ENCODE measurements around the gene SLC6A1. TPM values are rescaled to one million over a fixed set of nuclear protein-coding genes. Genes with fewer than 3 reads are reported as not detected.
"Not testable (repeated sequence)": the region's sequence is repeated elsewhere in the genome, so short reads cannot be mapped to it uniquely, and the experiment has no call there.

SLC6A1 gene
- total RNA-seq, 1 experiment from 2014 or later, result not detected

DNA sequence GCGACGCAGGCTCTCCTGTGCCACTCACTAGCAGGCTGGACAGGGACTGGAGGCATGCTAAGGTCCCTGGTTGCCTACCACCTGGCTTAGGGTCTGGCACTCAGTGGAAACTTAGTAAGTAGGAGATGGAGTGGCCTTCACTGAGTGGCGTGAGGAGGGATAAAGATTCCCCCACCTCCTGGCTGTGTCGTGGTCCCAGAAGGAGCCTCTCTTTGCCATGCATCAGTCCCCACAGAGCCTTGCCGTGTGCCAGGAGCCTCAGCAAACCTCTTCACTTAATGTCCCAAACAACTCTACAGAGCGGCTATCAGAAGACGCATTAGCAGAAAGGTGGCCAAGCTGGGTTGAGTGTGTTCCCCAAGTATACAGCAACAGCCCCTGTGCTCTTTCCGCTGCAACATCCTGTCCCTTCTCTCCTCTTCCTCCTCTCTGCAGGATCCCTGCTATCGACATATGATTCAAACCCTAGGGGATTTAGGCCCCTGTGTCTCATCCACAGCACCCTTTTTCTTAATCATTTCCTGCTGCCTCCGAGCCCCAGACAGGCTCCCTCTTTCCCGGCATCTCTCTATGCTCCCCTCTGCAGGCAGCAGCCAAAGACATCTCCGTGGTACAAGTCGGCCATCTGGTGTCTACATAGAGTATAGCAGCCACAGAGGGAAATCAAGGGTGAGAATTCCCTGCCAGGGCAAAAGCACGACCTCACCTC lies 66.7 kb downstream of the SLC6A1 start:
- peaks cover 9% of the 10 kb centered on the region for H3K4me1 ChIP-seq (ENCODE audit: insufficient read depth, low read length, poor library complexity, severe bottlenecking)

DNA sequence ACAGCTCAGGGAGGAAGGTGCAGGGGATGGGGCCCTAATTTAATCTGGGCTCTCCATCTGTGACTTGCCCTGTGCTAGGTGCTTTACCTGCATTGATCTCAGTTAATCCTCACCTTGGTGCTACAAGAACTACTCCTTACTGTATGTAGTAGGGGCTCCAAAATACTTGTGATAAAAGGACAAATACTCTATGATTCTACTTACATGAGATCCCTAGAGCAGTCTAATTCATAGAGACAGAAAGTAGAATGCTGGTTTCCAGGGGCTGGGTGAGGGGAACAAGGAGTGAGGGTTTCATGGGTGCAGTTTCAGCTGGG lies 67.2 kb downstream of the SLC6A1 start:
- BruUV-seq (replicated peaks), result no TSS peak
- Histone ChIP-seq H3K4me1 (ENCODE audit: insufficient read depth, low read length, poor library complexity, severe bottlenecking) (peaks cover 9% of the 10 kb centered on the region), H3K9me3 (ENCODE audit: low read depth, low read length, poor library complexity, severe bottlenecking) (peaks cover 4% of the 10 kb centered on the region), H3K36me3 (ENCODE audit: insufficient read depth, low read length, poor library complexity, severe bottlenecking) (no peaks in the 10 kb centered on the region), H3K4me3 (ENCODE audit: low read depth, low read length, poor library complexity, severe bottlenecking) (no peak overlapping the region), H3K27me3 (replicated peaks; ENCODE audit: insufficient read depth, low read depth, low read length, poor library complexity) (no peaks in the 10 kb centered on the region), H3K27ac (ENCODE audit: low read depth, low read length, poor library complexity, severe bottlenecking) (no peak overlapping the region)
- intact Hi-C loops (cut with micrococcal nuclease; ENCODE audit: unreplicated experiment), result loop anchor here (1.0 to 5.0 kb wide), 6 partner anchors 109 to 593 kb away; no protein-coding TSS in a partner anchor
- no peak for TF ChIP-seq EZH2 (IDR thresholded peaks at IDR 0.05; ENCODE audit: borderline replicate concordance, low read depth, low read length, poor library complexity, severe bottlenecking)
- TF ChIP-seq, protein P1, sequence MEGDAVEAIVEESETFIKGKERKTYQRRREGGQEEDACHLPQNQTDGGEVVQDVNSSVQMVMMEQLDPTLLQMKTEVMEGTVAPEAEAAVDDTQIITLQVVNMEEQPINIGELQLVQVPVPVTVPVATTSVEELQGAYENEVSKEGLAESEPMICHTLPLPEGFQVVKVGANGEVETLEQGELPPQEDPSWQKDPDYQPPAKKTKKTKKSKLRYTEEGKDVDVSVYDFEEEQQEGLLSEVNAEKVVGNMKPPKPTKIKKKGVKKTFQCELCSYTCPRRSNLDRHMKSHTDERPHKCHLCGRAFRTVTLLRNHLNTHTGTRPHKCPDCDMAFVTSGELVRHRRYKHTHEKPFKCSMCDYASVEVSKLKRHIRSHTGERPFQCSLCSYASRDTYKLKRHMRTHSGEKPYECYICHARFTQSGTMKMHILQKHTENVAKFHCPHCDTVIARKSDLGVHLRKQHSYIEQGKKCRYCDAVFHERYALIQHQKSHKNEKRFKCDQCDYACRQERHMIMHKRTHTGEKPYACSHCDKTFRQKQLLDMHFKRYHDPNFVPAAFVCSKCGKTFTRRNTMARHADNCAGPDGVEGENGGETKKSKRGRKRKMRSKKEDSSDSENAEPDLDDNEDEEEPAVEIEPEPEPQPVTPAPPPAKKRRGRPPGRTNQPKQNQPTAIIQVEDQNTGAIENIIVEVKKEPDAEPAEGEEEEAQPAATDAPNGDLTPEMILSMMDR (conservative IDR thresholded peaks at IDR 0.05; ENCODE audit: low read depth, low read length), result peak; percentile 10; the same call in 1 of the 2 replicates
- POLR2A ChIA-PET (ENCODE audit: low non-redundant PET), result no interaction called here
- no peak for DNase-seq (ENCODE audit: low spot score)
- CTCF ChIA-PET, result interaction anchor here (0.5 to 2.5 kb wide), 7 partner anchors 8 to 301 kb away, joined by 3 to 15 read pairs (median 6); no protein-coding TSS in a partner anchor

More for the DNA sequence above, 66.7 kb downstream of the SLC6A1 start:
- no peak overlapping the region for H3K27ac ChIP-seq (ENCODE audit: low read depth, low read length, poor library complexity, severe bottlenecking)
- no peaks in the 10 kb centered on the region for H3K36me3 ChIP-seq (ENCODE audit: insufficient read depth, low read length, poor library complexity, severe bottlenecking)
- POLR2A ChIA-PET (ENCODE audit: low non-redundant PET), result no interaction called here
- H3K9me3 ChIP-seq (ENCODE audit: low read depth, low read length, poor library complexity, severe bottlenecking), result no peaks in the 10 kb centered on the region
- H3K27me3 ChIP-seq (replicated peaks; ENCODE audit: insufficient read depth, low read depth, low read length, poor library complexity), result no peaks in the 10 kb centered on the region
- TF ChIP-seq EZH2 (IDR thresholded peaks at IDR 0.05; ENCODE audit: borderline replicate concordance, low read depth, low read length, poor library complexity, severe bottlenecking), result no peak
- TF ChIP-seq, protein P1 (conservative IDR thresholded peaks at IDR 0.05; ENCODE audit: low read depth, low read length), result peak; percentile 88
- intact Hi-C loops (cut with micrococcal nuclease; ENCODE audit: unreplicated experiment), result loop anchor here (1.0 to 5.0 kb wide), 4 partner anchors 109 to 301 kb away; no protein-coding TSS in a partner anchor
- CTCF ChIA-PET, result interaction anchor here (0.5 to 2.5 kb wide), 6 partner anchors 37 to 301 kb away, joined by 4 to 15 read pairs (median 6); no protein-coding TSS in a partner anchor
- peak; percentile 91 for DNase-seq (ENCODE audit: low spot score)
- no peak overlapping the region for H3K4me3 ChIP-seq (ENCODE audit: low read depth, low read length, poor library complexity, severe bottlenecking)
- no TSS peak for BruUV-seq (replicated peaks)

DNA sequence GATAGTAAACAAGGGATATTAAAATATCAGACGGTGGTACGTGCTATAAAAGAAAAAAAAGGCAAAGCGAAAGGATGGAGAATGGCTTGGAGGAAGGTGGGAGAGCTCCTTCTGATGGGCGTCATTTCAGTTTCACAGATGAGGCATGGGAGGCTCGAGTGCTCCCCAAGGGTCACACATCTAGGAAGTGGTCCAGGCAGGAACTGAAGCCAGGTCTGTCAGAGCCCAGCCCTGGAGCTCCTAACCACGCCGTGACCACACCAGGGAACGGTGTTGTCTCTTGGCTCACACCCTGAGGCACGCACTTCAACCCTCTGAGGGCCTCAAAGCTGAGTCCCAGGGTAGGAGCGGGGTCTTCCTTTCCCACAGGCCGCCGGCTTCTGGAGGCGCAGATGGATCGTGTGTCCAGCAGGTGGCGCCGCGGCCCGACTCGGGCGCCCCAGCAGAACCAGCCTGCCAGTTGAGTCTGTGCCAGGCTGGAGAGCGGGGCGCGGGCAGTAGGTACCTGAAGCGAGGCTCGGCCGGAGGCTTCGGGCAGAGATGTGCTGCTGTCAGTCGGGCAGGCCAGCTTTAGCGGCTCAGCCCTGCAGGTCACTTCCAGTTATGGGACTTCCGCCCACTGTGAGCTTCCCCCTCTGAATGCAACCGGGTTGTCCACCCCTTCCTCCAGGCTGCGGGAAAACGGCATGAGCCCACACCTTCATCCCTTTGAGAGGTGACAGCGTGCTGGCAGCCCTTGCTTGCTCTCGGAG lies 68.1 kb downstream of the SLC6A1 start:
- Histone ChIP-seq H3K27ac (ENCODE audit: low read depth, low read length, poor library complexity, severe bottlenecking) (no peak overlapping the region), H3K4me1 (ENCODE audit: insufficient read depth, low read length, poor library complexity, severe bottlenecking) (peaks cover 9% of the 10 kb centered on the region), H3K36me3 (ENCODE audit: insufficient read depth, low read length, poor library complexity, severe bottlenecking) (no peaks in the 10 kb centered on the region), H3K27me3 (replicated peaks; ENCODE audit: insufficient read depth, low read depth, low read length, poor library complexity) (no peaks in the 10 kb centered on the region), H3K4me3 (ENCODE audit: low read depth, low read length, poor library complexity, severe bottlenecking) (peak overlapping the region; percentile 15), H3K9me3 (ENCODE audit: low read depth, low read length, poor library complexity, severe bottlenecking) (peaks cover 4% of the 10 kb centered on the region)
- POLR2A ChIA-PET (ENCODE audit: low non-redundant PET), result no interaction called here
- CTCF ChIA-PET, result interaction anchor here (0.5 to 2.5 kb wide), 8 partner anchors 8 to 302 kb away, joined by 3 to 15 read pairs (median 5); no protein-coding TSS in a partner anchor
- peak; percentile 79 for DNase-seq (ENCODE audit: low spot score)
- intact Hi-C loops (cut with micrococcal nuclease; ENCODE audit: unreplicated experiment), result loop anchor here (2.0 kb wide), 2 partner anchors 274 to 592 kb away; no protein-coding TSS in a partner anchor
- no peak for TF ChIP-seq EZH2 (IDR thresholded peaks at IDR 0.05; ENCODE audit: borderline replicate concordance, low read depth, low read length, poor library complexity, severe bottlenecking)
- TF ChIP-seq, protein P1 (conservative IDR thresholded peaks at IDR 0.05; ENCODE audit: low read depth, low read length), result peak; percentile 93
- BruUV-seq (replicated peaks), result no TSS peak

DNA sequence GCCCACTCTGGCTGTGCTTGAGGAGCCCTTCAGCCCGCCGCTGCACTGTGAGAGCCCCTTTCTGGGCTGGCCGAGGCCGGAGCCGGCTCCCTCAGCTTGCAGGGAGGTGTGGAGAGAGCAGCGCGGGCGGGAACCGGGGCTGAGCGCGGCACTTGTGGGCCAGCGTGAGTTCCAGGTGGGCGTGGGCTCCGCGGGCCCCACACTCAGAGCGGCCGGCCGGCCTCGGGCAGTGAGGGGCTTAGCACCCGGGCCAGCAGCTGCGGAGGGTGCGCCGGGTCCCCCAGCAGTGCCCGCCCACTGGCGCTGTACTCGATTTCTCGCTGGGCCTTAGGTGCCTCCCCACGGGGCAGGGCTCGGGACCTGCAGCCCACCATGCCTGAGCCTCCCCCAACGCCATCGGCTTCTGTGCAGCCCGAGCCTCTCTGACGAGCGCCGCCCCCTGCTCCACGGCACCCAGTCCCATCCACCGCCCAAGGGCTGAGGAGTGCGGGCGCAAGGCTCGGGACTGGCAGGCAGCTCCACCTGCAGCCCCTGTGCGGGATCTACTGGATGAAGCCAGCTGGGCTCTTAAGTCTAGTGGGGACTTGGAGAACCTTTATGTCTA lies 68.8 kb downstream of the SLC6A1 start:
- H3K27me3 ChIP-seq (replicated peaks; ENCODE audit: insufficient read depth, low read depth, low read length, poor library complexity); DNase-seq (ENCODE audit: low spot score); H3K9me3 ChIP-seq (ENCODE audit: low read depth, low read length, poor library complexity, severe bottlenecking); H3K27ac ChIP-seq (ENCODE audit: low read depth, low read length, poor library complexity, severe bottlenecking); POLR2A ChIA-PET (ENCODE audit: low non-redundant PET); H3K4me1 ChIP-seq (ENCODE audit: insufficient read depth, low read length, poor library complexity, severe bottlenecking); BruUV-seq (replicated peaks); H3K36me3 ChIP-seq (ENCODE audit: insufficient read depth, low read length, poor library complexity, severe bottlenecking): not testable (repeated sequence)
- intact Hi-C loops (cut with micrococcal nuclease; ENCODE audit: unreplicated experiment), result loop anchor here (2.0 kb wide), 2 partner anchors 273 to 591 kb away; no protein-coding TSS in a partner anchor
- CTCF ChIA-PET, result interaction anchor here (0.6 to 2.5 kb wide), 6 partner anchors 35 to 582 kb away, joined by 3 to 15 read pairs (median 6); partner anchors contain the start of gene VGLL4
- H3K4me3 ChIP-seq (ENCODE audit: low read depth, low read length, poor library complexity, severe bottlenecking), result peak overlapping the region; percentile 15
